Vagina (tissue), 2 donors: ENCODE data around the gene CCDC47. TPM values are rescaled to one million over a fixed set of nuclear protein-coding genes. Genes with fewer than 3 reads are reported as not detected.

Source experiments
- DNase-seq, 2 donors: peaks; one replicate each; pipeline ENCODE4 v3.0.0-alpha.2; 2017; ENCODE audit errors: extremely low spot score in 2 of 2
- H3K27ac ChIP-seq: fragments of 200-600 bp; sonication (generic); one replicate; pipeline ENCODE4 v1.5.1; 2019
- H3K27me3 ChIP-seq: fragments of 200-600 bp; sonication (generic); one replicate; pipeline ENCODE4 v1.5.1; 2019
- H3K36me3 ChIP-seq, 2 donors: fragments of 200-600 bp; sonication (generic); one replicate each; pipeline ENCODE4 v1.5.1; 2017 to 2019
- H3K4me1 ChIP-seq: fragments of 200-600 bp; sonication (generic); one replicate; pipeline ENCODE4 v1.5.1; 2019
- H3K4me3 ChIP-seq, 2 donors: fragments of 200-600 bp; sonication (generic); 1 replicate in 1 of 2; 2 replicates in 1 of 2; pipeline ENCODE4 v1.5.1; 2016 to 2019
- H3K9me3 ChIP-seq: fragments of 200-600 bp; sonication (generic); one replicate; pipeline ENCODE4 v1.5.1; 2019
- POLR2A ChIP-seq, 2 donors: fragments of 450-650 bp; IDR thresholded peaks; one replicate each; pipeline ENCODE4 v1.6.1; 2017; ENCODE audit warnings: antibody characterized with exemption in 2 of 2, mild to moderate bottlenecking in 2 of 2, moderate library complexity in 2 of 2
- POLR2AphosphoS5 ChIP-seq, 2 donors: sonication (generic); formaldehyde crosslinking; IDR thresholded peaks; one replicate each; pipeline ENCODE4 v1.9.0; 2017; ENCODE audit warnings: antibody characterized with exemption in 2 of 2, mild to moderate bottlenecking in 2 of 2, low read depth in 1 of 2; ENCODE audit not compliant: insufficient read depth in 1 of 2
- intact Hi-C: fragments of 100-400 bp; cut with DNase I; formaldehyde crosslinking; loops from one replicate; pipeline ENCODE4 v1.15.1; 2023
- total RNA-seq: library from RNA; depleted of rRNA; stranded (reverse); fragments of >200 nt; gene quantifications from one replicate; pipeline ENCODE4 v1.2.3, GENCODE V29; 2016
- TF ChIP-seq, protein P1 (sequence below), 3 experiments: fragments of 450-650 bp in 2 of 3; fragments of 200-600 bp in 1 of 3; sonication (generic) in 1 of 3; IDR thresholded peaks; one replicate each; pipeline ENCODE4 v1.5.1; 2017 to 2019; ENCODE audit warnings: antibody characterized with exemption in 3 of 3, mild to moderate bottlenecking in 2 of 3, moderate library complexity in 2 of 3

Gene CCDC47
- total RNA-seq, 1 donor from 2014 or later, result 66.5 TPM

- Histone ChIP-seq H3K9me3 (no peaks in the 10 kb centered on the region), H3K27me3 (no peaks in the 10 kb centered on the region), H3K27ac (no peak overlapping the region), H3K4me3 (no peak overlapping the region), H3K36me3 (peaks cover 4 to 43% of the 10 kb centered on the region in 2 donors), H3K4me1 (peaks cover 5% of the 10 kb centered on the region)
- intact Hi-C loops, result no loop called here
- DNase-seq, result no peak
- TF ChIP-seq POLR2AphosphoS5 (IDR thresholded peaks at IDR 0.05; ENCODE audit: insufficient read depth in 1 of 2, low read depth in 1 of 2) (no peak), POLR2A (IDR thresholded peaks at IDR 0.05) (no peak)
- TF ChIP-seq, protein P1, sequence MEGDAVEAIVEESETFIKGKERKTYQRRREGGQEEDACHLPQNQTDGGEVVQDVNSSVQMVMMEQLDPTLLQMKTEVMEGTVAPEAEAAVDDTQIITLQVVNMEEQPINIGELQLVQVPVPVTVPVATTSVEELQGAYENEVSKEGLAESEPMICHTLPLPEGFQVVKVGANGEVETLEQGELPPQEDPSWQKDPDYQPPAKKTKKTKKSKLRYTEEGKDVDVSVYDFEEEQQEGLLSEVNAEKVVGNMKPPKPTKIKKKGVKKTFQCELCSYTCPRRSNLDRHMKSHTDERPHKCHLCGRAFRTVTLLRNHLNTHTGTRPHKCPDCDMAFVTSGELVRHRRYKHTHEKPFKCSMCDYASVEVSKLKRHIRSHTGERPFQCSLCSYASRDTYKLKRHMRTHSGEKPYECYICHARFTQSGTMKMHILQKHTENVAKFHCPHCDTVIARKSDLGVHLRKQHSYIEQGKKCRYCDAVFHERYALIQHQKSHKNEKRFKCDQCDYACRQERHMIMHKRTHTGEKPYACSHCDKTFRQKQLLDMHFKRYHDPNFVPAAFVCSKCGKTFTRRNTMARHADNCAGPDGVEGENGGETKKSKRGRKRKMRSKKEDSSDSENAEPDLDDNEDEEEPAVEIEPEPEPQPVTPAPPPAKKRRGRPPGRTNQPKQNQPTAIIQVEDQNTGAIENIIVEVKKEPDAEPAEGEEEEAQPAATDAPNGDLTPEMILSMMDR (IDR thresholded peaks at IDR 0.05), result no peak
These were observed 66.9 kb downstream of the CCDC47 start for GRCh38 chr17:63706336-63707082.

- Histone ChIP-seq H3K9me3 (no peaks in the 10 kb centered on the region), H3K27me3 (no peaks in the 10 kb centered on the region), H3K4me3 (no peak overlapping the region), H3K27ac (no peak overlapping the region), H3K4me1 (peaks cover 14% of the 10 kb centered on the region), H3K36me3 (peaks cover 4 to 34% of the 10 kb centered on the region in 2 donors)
- no peak for DNase-seq
- no peak for TF ChIP-seq POLR2A (IDR thresholded peaks at IDR 0.05)
- TF ChIP-seq, protein P1 (IDR thresholded peaks at IDR 0.05), result no peak
- no peak for TF ChIP-seq POLR2AphosphoS5 (IDR thresholded peaks at IDR 0.05; ENCODE audit: insufficient read depth in 1 of 2, low read depth in 1 of 2)
- intact Hi-C loops, result no loop called here
These were observed 67.7 kb downstream of the CCDC47 start for GRCh38 chr17:63705657-63706056.

- no peak for TF ChIP-seq POLR2A (IDR thresholded peaks at IDR 0.05)
- H3K4me3 ChIP-seq, result no peak overlapping the region
- intact Hi-C loops, result no loop called here
- no peak for DNase-seq
- H3K36me3 ChIP-seq, result peaks cover 4 to 26% of the 10 kb centered on the region in 2 donors
- H3K27me3 ChIP-seq, result no peaks in the 10 kb centered on the region
- no peaks in the 10 kb centered on the region for H3K9me3 ChIP-seq
- H3K4me1 ChIP-seq, result peaks cover 14% of the 10 kb centered on the region
- H3K27ac ChIP-seq, result no peak overlapping the region
These were observed 68.6 kb downstream of the CCDC47 start for GRCh38 chr17:63704836-63705235.

GRCh38 chr17:63704259-63704576, 69.2 kb downstream of the CCDC47 start:
- intact Hi-C loops, result no loop called here
- Histone ChIP-seq H3K36me3 (peaks cover 4 to 22% of the 10 kb centered on the region in 2 donors), H3K4me3 (no peak overlapping the region)

DNA sequence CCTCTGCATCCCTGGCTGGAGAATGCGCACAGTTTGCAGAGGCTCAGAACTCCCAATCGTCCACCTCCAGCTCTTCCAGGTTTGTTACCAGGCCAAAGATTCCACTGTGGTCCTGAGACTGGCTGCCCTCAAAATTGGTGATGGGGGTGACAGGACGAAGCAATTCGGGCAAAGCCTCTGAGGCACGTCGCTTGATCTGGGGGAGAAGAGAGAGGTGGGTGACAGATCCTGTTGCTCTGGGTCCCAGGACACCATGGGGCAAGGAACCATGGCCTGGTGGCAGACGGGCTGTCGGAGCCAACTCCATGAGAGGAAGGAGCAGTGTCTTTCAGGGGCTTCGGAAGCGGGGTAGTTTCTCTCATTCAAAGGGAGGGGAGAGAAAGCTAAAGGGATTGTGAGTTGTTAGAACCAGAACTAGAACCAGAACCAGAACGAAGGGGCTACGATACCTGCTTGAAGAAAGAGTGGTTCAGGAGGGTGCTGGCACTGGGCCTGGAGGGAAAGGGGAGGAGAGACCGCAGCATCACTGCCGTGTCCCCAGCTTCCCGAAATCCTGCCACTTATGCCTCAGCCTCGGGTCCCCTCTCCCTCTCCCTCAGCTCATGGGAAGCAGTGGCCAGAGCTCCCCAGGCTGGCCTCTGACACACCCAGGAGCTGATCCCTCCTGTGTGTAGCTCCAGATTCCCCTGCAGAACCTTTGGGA, 69.7 kb downstream of the CCDC47 start:
- H3K36me3 ChIP-seq, result peaks cover 2 to 17% of the 10 kb centered on the region in 2 donors
- TF ChIP-seq, protein P1 (IDR thresholded peaks at IDR 0.05), result no peak
- TF ChIP-seq POLR2A (IDR thresholded peaks at IDR 0.05) (no peak), POLR2AphosphoS5 (IDR thresholded peaks at IDR 0.05; ENCODE audit: insufficient read depth in 1 of 2, low read depth in 1 of 2) (no peak)
- no peak overlapping the region for H3K27ac ChIP-seq
- H3K9me3 ChIP-seq, result no peaks in the 10 kb centered on the region
- intact Hi-C loops, result no loop called here
- H3K4me3 ChIP-seq, result no peak overlapping the region
- peaks cover 22% of the 10 kb centered on the region for H3K4me1 ChIP-seq
- no peak for DNase-seq
- no peaks in the 10 kb centered on the region for H3K27me3 ChIP-seq

More at GRCh38 chr17:63704259-63704576, 69.2 kb downstream of the CCDC47 start:
- peaks cover 17% of the 10 kb centered on the region for H3K4me1 ChIP-seq
- H3K9me3 ChIP-seq, result no peaks in the 10 kb centered on the region
- TF ChIP-seq, protein P1 (IDR thresholded peaks at IDR 0.05), result no peak
- TF ChIP-seq POLR2AphosphoS5 (IDR thresholded peaks at IDR 0.05; ENCODE audit: insufficient read depth in 1 of 2, low read depth in 1 of 2) (no peak), POLR2A (IDR thresholded peaks at IDR 0.05) (no peak)
- no peaks in the 10 kb centered on the region for H3K27me3 ChIP-seq
- no peak overlapping the region for H3K27ac ChIP-seq
- no peak for DNase-seq
